ENCODE measurements around the gene DYNC2H1.

DNA sequence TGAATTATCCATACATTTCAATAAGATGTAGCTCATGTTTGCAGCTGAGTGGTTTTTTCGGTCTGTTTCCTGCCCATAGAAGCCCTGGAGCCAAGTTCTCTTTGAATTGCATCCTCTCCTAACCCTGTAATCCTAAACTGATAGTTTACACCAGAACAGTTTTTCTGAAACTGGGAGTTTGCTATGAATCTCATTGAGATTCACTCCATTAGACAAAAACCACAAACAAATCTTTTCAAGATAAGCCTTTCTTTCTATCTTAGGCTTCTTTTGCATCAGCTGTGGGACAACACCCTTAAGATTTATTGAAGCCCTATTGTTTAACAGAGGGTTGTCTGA is 324.8 kb downstream of the DYNC2H1 start:
- TF ChIP-seq, protein P1, sequence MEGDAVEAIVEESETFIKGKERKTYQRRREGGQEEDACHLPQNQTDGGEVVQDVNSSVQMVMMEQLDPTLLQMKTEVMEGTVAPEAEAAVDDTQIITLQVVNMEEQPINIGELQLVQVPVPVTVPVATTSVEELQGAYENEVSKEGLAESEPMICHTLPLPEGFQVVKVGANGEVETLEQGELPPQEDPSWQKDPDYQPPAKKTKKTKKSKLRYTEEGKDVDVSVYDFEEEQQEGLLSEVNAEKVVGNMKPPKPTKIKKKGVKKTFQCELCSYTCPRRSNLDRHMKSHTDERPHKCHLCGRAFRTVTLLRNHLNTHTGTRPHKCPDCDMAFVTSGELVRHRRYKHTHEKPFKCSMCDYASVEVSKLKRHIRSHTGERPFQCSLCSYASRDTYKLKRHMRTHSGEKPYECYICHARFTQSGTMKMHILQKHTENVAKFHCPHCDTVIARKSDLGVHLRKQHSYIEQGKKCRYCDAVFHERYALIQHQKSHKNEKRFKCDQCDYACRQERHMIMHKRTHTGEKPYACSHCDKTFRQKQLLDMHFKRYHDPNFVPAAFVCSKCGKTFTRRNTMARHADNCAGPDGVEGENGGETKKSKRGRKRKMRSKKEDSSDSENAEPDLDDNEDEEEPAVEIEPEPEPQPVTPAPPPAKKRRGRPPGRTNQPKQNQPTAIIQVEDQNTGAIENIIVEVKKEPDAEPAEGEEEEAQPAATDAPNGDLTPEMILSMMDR (IDR thresholded peaks at IDR 0.05): no peak
- TF ChIP-seq POLR2A (IDR thresholded peaks at IDR 0.05): no peak
- no peak for TF ChIP-seq EP300 (IDR thresholded peaks at IDR 0.05)
